GM18498 (cell line): Measurements from ENCODE around the gene JADE2.
"Not testable (repeated sequence)": the region's sequence is repeated elsewhere in the genome, so short reads cannot be mapped to it uniquely, and the experiment has no call there.

Experiments used
- ATAC-seq: cut with Tn5 transposase; IDR thresholded peaks from one replicate; pipeline ENCODE4 v1.9.1; 2021; ENCODE audit warnings: mild to moderate bottlenecking, moderate library complexity; ENCODE audit not compliant: unreplicated experiment

Gene JADE2

DNA sequence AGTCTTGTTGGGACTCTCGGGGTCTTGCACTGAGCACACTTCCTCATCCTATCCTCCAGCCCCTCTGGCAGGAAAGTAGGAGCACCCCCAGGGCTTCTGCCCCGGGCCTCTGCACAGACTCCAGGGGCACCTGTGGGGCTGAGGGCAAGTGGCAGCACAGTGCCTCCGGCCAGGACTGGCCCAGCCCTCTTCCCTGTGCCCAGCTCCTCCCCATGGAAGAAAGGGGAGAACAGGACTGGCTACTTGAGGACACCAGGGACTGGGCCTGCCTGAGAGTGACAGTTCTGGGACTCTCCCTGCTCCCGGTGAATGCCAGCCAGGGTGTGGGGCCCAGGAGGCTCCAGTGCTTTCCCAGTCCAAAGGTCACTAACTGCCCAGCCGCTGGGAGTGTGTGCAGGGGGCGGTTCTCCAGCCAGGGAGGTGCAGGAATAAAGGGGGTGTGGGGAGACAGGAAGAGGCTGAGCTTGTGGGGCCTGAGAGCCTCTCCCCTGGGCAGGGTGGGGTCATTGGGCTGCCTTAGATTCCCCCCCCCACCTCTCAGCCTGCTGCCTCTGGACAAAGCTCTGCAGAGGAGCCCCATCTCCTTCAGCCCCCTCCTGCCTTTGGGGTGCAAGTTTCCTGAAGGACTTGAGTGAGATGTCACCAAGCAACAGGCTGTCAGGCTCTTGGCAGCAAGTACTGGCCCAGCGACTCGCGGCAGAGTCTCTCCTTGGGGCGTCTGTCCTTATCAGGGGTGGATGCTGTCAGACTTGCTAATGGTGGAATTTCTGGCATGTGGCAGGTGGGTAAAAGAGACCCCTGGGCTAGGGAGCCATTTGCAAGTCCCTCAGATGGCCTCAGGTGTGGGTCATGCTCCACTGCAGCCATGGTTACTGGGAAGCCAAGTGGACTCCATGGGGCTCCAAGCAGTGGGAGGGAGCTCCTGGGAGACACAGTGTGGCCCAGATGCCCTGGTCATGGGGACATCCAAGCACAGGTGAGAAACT, 19.1 kb upstream of the JADE2 start:
- ATAC-seq = no peak

DNA sequence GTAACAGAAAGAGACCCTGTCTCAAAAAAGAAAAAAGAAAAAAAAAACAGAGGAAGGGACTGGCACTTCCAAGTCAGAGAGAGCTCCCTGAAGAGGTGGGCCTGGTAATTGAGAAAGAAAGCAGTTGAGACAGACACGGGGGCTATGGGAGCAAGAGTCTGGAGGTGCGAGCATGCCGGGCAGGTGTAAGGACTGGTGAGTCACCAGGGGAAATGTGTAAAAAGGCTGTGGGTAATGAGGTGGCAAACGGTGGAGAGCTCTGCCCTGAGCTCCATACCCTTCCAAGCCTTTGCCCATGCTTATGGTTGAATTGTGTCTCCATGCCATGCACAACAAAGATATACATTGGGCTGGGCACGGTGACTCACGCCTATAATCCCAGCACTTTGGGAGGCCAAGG, 18.0 kb upstream of the JADE2 start:
- no peak for ATAC-seq

DNA sequence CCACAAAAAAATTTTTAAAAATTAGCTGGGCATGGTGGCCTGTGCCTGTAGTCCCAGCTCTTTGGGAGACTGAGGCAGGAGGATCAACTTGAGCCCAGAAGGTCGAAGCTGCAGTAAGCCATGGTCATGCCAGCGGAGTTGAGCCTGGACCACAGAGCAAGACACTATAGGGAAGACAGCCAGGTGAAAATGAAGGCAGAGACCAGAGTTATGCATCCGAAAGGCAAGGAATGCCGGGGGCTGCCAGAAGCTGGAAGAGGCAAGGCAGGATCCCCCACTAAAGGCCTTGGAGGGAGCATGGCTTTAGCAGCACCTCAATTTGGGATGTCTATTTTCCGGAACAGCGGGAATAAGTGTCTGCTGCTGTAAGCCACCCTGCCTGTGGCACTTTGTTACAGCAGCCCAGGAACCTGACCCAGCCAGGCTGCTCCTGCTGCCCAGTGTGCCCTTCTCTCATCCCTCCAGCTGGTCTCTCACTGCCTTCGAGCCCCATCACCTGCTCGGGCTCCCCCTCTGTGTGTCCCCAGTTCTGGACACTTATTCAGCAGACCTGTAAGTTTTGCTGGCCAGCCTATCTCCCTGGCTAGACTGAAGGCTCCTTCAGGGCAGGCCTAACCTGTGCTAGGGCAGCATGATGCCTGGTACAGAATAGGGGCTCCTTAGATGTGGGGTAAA, 16.8 kb upstream of the JADE2 start:
- ATAC-seq = no peak

DNA sequence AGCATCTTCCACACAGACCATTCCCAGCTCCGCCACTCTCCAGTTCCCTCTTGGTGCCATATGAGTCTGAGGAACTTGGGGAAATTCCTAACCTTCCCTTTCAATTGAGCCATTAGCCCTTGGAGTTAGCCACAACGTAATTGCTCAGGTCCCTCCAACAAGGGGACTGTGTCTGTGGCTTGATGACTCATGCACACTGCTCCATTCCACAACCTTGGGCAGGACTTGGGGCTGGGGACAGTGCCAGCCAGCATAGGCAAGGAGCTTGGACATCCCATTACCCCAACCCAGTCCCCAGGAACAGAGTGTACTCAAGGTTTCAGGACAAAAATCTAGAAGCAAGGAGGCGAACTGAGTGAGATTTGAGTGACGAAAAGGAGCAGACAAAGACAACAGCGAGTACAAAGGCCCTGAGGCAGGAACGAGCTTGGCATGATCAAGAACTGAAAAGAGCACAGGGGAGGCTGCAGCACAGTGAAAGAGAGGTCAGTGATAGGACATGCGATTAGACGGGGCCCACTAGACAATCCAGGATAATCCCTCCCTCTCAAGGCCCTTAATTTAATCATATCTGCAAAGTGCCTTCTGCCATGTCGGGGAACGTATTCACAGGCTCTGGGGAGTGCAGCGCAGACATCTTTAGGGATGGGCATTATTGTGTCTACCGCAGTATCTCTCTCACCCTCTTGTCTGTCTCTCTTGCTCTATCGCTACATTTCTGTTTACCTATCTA, 16.0 kb upstream of the JADE2 start:
- no peak for ATAC-seq

DNA sequence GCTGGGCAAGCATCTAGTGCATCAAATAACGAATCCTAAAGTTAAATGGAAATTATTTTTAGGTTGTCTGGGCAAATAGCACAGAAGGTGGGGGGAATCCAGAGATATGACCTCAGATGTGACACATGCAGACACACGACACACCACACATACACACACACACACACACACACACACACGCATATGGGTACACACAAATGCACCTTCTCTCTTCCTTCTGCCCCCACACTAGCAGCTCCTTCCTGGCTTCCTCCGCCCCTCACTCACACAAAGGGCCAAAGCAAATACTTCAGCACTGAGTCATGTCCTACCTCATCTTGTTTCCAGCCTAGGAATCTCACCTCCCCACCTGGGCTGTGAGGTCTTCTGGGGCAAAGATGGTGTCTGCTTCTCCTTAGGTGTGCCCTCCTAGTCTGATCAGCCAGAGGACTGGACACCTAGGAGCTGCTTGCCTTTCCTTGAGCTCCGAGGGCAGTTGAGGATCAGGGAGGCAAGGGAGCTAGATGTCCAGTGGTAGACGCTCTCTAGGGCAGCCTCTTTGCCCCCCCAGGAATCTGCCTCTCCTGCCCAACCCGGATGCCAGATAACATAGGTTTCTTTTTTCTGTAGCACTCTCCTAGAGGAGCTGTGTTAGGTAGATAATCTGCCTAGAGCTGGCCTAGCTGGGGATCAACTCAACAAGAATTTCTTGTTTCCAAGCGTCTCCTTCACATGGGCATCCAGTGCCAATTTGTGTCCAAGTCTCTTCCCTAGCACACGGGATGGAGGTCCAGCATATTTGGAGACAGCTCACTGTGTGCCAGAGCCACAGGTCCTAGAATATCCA, 14.3 kb upstream of the JADE2 start:
- no peak for ATAC-seq

DNA sequence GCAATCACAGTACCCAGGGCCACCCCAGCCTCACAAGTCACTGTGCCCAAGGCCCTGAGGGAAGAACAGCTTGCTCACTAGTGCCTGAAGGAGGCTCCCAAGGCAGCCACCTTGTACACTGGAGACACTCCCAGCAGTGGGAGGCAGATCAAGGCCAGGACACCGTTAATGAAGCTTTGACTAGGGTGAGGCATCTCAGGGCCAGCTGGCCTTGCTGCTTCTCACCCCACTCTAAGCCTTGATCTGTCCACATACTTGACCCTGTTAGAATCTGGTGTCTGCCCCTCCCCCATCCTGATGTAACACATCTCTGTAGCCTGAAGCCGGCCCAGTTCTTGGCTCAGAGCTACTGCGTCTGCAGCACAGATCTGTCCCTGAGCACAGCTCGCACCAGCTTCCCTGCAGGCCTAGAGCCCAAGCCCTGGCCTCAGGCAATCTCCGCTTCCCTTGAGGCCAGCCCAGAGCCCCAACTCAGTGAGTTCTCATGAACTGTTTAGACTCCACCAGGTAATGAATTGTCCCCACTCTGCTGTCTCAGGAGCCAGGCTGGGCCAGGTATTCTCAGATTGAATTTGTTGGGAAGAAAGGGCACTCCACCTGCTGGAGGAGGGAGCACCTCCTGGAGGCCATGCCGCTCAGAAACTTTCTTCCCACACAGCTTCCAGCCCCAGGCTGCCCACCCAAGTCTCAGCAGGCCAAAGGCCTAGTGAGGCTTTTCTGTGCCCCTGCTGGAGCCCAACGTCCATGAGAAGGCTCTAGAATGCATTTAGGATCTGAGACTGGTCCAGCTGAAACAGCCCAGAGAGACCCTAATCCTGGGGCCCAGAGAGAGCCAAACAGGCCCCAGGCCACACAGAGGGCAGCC, 13.4 kb upstream of the JADE2 start:
- ATAC-seq = no peak

DNA sequence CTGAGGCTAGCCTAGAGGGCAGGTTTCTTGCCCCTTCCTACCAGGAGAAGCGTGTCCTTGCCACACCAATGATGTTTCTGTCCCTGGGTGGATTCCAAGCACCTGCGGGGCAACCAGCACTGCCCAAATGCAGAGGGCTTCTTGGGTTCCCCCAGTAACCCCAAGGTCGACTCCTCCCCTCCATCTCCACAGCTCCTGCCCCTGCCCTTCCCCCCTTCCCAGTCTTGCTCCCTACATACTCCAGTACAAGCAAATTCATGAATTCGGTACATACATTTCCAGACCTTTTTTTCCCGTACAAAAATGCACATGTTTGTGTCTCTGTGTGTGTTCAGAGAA, 12.8 kb upstream of the JADE2 start:
- ATAC-seq = no peak

DNA sequence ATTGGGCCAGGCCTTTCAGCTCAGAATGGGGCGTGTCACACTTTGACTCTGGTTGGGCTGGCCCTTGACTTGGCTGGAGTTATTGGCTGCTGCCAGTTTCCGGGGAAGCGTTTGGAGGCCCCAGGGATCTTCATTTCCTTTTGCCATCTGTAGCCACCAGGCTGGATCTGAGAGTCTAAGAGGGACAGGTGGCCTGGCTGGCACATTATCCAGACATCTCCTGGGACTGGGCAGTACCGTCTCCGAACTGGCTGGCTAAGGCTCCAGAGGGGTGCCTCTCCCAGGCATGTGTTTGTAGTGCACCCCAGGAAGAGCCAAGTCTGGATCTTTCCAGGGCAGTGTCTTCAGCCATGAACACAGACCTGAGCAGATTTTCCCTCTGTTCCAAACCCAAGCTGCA, 9.7 kb upstream of the JADE2 start:
- no peak for ATAC-seq

DNA sequence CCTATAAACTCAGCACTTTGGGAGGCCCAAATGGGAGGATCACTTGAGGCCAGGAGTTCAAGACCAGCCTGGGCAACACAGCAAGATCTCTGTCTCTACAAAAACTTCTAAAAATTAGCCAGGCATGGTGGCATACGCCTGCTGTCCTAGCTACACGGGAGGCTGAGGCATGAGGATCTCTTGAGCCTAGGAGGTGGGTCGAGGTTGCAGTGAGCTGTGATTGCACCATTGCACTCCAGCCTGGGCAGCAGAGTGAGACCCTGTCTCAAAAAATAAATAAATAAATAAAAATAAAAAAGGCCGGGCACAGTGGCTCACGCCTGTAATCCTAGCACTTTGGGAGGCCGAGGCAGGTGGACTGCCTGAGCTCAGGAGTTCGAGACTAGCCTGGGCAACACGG, 8.5 kb upstream of the JADE2 start:
- ATAC-seq = not testable (repeated sequence)

DNA sequence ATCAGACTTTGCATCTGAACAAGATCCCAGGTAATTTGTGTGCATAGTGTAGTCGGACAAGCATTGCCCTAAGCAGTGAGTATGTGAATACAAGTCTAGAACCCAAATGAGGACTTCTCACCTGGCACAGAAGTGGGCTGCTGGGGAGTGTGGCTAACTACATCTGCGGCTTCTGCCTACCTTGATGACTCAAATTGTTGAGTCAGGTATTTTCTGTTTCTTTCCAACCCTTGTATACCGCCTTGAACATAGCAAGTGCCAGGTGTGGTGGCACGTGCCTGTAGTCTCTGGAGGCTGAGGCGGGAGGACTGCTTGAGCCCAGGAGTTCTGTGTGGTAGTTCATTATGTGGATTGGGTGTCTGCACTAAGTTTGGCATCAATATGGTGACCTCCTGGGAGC, 7.9 kb upstream of the JADE2 start:
- ATAC-seq = no peak

DNA sequence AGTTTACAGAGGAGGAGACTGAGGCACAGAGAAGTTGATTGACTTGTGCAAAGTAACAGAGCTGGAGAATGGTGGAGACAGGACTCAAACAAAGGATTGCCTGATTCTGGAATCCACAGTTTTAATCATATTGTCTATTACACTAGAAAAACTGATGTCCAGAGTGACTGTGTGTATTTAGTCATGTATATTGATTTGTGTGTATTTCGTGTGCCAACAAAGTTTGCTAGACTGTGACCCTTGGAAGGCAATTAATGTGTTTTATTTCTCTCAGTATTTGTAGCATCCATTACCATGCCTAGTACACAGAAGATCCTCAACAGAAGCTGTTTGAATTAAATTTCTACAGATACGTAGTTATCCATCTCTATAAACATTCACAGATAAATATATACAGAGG, 5.5 kb upstream of the JADE2 start:
- ATAC-seq = no peak

DNA sequence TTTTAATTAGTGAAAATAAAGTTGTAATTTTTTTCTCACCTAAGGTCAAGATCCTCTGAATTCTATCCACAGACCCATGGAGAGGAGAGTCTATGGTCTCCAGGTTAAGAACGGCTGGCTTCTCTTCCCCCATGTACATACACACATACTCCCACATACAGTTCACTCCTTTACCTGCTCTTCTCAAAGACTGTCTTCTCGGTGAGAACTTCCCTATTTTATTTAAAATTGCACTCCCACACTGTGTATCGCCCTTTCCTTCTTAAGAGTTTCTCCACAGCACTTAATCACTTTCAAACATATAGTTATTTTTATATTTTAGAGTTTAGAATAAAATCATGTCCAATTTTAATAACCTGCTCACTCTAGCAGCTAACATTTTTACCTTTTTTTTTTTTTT, 3.6 kb upstream of the JADE2 start:
- no peak for ATAC-seq

DNA sequence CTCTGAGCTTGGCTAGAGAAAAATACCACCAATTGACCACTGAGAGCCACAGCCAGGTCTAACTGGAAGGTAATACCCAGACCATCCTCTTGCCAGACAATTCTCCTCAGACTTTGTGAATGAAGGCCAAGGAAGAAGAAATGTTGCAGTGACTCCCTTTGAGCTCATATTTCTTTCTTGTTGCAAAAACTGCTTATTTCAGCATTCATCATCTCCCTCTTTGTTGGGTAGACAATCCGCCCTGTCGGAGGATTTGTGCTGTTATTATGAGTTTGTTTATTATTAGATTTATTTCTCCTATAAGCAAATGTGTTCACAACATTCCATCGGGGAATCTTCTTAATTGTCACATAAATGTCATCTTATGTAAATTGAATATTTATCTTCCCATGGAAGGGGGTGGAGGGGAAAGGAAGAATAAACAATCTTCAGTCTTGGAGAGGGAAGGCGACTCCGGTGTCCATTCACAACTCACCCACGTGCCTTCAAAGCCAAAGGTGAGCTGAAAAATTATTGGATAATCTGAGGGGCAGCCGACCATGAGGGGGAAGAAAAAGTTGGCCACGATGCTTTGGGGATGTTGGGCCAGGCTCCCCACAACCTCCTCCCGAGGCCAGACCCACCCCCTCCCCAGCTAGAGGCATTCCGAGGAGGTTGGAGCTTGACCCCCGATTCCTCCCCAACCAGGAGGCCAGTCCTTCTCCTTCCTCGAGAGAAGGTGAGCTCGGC, 1.8 kb upstream of the JADE2 start:
- no peak for ATAC-seq

DNA sequence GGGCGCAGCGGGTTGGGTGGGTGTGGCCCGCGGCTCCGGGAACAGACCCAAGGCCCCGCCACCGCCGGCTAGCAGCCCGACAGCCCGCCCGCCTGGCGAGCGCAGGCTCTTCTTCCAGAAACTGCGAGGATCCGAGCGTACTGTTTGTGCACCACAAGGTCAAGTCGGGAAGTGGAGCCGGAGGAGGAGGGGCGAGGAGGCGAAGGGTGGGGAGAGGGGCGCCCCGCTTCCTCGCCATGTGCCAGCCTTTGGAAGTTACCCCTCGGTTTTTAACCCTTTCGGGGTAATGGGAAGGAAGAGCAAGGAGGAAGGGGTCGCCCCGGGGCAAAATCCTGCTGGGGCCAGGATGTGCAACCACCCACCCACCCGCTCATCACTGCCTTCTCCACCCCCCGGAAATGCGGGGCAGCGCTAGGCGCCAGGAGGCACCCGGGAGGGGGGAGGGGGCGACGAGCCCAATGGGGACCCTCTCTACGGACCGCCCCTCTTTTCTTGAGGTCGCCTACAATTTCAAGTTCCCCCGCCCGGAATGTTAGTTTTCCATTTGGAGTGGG, 1.1 kb upstream of the JADE2 start:
- no peak for ATAC-seq

DNA sequence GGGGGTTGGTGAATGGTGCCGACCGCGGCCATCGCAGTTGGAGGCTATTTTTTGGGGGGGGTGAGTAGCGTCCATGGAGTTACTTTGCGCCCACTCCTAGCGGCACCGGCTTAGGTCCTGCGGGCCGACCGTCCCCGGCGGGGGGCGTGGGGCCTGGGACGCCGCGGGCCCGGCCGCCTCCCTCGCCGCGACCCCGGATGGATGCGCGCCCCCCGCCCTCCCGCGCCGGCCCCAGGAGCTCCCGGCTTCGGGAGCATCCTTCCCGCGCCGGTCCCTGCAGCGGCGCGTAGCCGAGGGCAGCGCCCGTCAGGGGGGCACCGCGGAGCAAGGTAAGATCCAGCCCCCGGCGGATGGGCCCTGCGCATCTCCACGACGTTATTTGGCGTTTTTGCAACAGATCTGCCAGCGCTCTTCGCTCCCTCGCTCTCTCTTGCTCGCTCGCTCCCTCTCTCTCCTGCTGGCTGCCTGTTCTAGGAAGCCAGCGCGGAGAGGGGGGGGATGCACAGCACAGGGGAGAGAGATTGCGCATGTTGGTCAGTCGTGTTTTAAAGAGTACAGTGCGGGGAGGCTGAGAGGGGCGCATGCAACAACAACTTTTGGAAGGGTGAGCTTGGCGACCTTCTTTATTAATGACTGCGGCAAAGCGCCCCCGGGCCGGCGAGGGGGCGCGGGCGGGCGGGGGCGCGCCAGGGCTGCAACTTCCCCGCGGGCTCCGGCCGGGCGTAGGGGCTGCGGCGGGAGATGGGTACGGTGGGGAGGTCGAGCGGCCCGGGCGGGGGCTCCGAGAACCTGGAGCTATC, 413 bp downstream of the JADE2 start:
- peak; percentile 23 for ATAC-seq

DNA sequence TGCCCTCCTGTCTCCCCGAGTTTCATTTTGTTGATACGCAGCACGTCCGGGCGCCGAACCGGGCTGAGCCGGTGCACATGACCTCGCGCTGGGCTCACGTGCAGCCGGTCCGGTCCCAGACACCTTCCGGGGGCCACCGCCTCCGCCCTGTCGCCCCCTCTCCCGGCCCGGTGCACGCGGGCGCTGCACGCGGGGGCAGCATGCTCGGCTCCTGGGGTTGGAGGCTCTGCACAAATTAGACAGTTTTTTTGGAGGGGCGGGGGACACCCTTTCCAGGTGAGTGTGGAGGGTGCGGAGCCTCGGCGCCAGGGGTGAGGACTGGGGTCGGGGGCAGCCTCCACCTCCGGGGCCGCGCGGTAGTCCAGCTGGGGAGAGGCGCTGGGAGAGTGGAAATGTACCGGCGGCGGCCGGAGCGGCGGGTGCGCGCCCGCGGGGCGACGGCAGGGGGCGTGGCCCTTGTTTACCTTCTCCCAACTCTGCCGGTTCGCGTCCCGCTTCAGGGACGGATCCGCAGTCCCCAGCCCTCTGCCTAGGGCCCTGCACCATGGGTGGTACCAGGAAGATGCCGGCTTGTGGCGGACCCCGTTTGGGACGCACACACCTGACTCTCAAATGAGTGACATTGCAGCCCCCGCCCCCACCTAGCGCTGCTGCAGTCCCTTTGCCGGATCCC, 1.1 kb downstream of the JADE2 start:
- peak; percentile 25 for ATAC-seq

DNA sequence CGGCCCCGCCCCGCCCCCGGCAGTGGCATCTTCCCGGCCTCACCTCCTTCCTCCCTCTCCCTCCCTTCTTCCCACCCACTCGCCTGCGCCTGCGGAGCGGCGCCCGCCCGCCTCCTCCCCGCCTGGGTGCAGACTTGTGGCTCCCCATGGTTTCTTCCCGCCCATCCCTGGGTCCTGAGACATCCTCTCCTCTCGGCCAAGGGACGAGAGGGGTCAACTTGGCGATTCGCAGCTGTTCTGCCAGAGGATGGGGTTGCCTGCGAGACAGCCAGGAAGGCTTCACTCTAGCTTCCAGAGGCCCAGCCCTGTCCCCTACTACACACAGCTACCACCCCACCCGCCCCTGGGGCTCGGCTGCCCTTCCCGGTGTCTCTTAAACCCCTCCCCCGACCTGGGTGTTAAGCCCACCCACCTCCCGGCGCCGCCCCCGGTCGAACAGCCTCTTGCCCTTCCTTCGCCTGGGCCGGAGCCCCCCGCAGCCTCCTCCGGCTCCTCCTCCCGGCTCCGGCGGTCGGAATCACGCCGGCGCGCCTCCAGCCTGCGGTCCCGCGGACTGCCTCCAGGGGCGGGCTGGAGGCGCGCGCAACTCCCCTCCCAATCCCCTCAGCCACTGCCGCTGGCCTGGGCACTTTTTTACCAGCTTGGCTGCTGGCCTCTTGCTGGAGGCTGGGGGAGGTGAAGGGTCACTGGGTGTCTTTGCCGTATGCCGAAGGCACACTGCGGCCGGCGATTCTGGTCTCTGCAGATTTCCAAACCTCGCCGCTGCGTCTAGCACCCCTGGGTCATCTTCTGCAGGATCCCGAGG, 1.9 kb downstream of the JADE2 start:
- peak; percentile 46 for ATAC-seq
